ENCODE data around the gene MSI2.
"Not testable (repeated sequence)": the region's sequence is repeated elsewhere in the genome, so short reads cannot be mapped to it uniquely, and the experiment has no call there.

MSI2 gene

GRCh38 chr17:57255776-57256681 lies at the start of gene MSI2:
Gene MSI2, plus strand, starts transcription at chr17:57256523. Its CDS starts 220 bp downstream, at chr17:57256743.
- H3K4me3 ChIP-seq (ENCODE audit: low read depth, low read length) = peak within 1 kb of the TSS; percentile 45

- H3K4me3 ChIP-seq (ENCODE audit: low read depth, low read length) = no peak overlapping the region
Measured at GRCh38 chr17:57206928-57207327, 49.4 kb upstream of the MSI2 start.

- no peak overlapping the region for H3K4me3 ChIP-seq (ENCODE audit: low read depth, low read length)
Measured at GRCh38 chr17:57207396-57207795, 48.9 kb upstream of the MSI2 start.

GRCh38 chr17:57210224-57210553 lies 46.1 kb upstream of the MSI2 start:
- H3K4me3 ChIP-seq (ENCODE audit: low read depth, low read length) = no peak overlapping the region

- H3K4me3 ChIP-seq (ENCODE audit: low read depth, low read length) = no peak overlapping the region
Measured at GRCh38 chr17:57210972-57211411, 45.3 kb upstream of the MSI2 start.

- H3K4me3 ChIP-seq (ENCODE audit: low read depth, low read length) = no peak overlapping the region
Measured at GRCh38 chr17:57211543-57211942, 44.8 kb upstream of the MSI2 start.

GRCh38 chr17:57213180-57213825 lies 43.0 kb upstream of the MSI2 start:
- H3K4me3 ChIP-seq (ENCODE audit: low read depth, low read length) = no peak overlapping the region

- no peak overlapping the region for H3K4me3 ChIP-seq (ENCODE audit: low read depth, low read length)
Measured at GRCh38 chr17:57215317-57215716, 41.0 kb upstream of the MSI2 start.

- no peak overlapping the region for H3K4me3 ChIP-seq (ENCODE audit: low read depth, low read length)
Measured at GRCh38 chr17:57221366-57222350, 34.7 kb upstream of the MSI2 start.

GRCh38 chr17:57222422-57222821 lies 33.9 kb upstream of the MSI2 start:
- not testable (repeated sequence) for H3K4me3 ChIP-seq (ENCODE audit: low read depth, low read length)

GRCh38 chr17:57225127-57225526 lies 31.2 kb upstream of the MSI2 start:
- no peak overlapping the region for H3K4me3 ChIP-seq (ENCODE audit: low read depth, low read length)

GRCh38 chr17:57226793-57227192 lies 29.5 kb upstream of the MSI2 start:
- no peak overlapping the region for H3K4me3 ChIP-seq (ENCODE audit: low read depth, low read length)

GRCh38 chr17:57228911-57229310 lies 27.4 kb upstream of the MSI2 start:
- no peak overlapping the region for H3K4me3 ChIP-seq (ENCODE audit: low read depth, low read length)

- H3K4me3 ChIP-seq (ENCODE audit: low read depth, low read length) = no peak overlapping the region
Measured at GRCh38 chr17:57234061-57234738, 22.1 kb upstream of the MSI2 start.

- no peak overlapping the region for H3K4me3 ChIP-seq (ENCODE audit: low read depth, low read length)
Measured at GRCh38 chr17:57234739-57235092, 21.6 kb upstream of the MSI2 start.

- no peak overlapping the region for H3K4me3 ChIP-seq (ENCODE audit: low read depth, low read length)
Measured at GRCh38 chr17:57235124-57235523, 21.2 kb upstream of the MSI2 start.

- no peak overlapping the region for H3K4me3 ChIP-seq (ENCODE audit: low read depth, low read length)
Measured at GRCh38 chr17:57236686-57237299, 19.5 kb upstream of the MSI2 start.

- no peak overlapping the region for H3K4me3 ChIP-seq (ENCODE audit: low read depth, low read length)
Measured at GRCh38 chr17:57240648-57241047, 15.7 kb upstream of the MSI2 start.

- H3K4me3 ChIP-seq (ENCODE audit: low read depth, low read length) = no peak overlapping the region
Measured at GRCh38 chr17:57242148-57242547, 14.2 kb upstream of the MSI2 start.

- no peak overlapping the region for H3K4me3 ChIP-seq (ENCODE audit: low read depth, low read length)
Measured at GRCh38 chr17:57243171-57243622, 13.1 kb upstream of the MSI2 start.
